Kidney tubule cell (primary cell): ENCODE data around the gene STUM.
"Not testable (repeated sequence)": the region's sequence is repeated elsewhere in the genome, so short reads cannot be mapped to it uniquely, and the experiment has no call there.

Experiments
- DNase-seq: peaks from one replicate; pipeline ENCODE4 v3.0.0-alpha.2; 2018; ENCODE audit warnings: low spot score

STUM gene

DNA sequence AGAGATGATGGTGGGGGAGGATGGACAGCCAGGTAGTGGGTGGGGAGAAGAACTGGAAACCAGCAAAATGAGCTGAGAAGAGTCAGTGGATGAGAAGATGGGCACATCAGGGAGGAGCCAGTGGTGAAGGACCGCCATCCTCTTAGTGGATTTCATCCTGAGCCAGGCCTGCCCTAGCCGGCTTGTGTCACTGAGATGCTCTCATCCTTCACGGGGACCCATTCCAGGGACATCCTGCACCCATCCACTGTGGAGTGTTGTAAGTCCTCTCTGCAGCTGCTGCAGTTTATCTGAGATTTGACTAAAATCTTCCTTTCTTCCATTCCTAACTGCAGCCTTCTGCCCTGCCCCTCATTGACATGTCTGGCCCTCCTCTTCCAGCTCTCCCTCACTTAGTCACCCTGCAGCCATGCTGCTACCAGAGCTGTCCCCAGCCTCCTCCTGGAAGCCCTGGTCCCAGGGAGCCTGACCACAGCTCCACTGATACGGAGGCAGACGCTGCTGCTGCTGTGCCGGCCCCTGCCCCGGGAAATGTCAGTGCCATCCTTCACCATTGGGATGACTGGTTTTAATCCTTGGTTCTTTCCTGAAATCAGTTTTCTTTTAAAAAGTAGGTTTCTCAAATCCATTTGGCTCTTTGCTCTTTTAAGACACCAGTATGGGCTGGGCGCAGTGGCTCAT, 33.2 kb downstream of the STUM start:
- DNase-seq = no peak

DNA sequence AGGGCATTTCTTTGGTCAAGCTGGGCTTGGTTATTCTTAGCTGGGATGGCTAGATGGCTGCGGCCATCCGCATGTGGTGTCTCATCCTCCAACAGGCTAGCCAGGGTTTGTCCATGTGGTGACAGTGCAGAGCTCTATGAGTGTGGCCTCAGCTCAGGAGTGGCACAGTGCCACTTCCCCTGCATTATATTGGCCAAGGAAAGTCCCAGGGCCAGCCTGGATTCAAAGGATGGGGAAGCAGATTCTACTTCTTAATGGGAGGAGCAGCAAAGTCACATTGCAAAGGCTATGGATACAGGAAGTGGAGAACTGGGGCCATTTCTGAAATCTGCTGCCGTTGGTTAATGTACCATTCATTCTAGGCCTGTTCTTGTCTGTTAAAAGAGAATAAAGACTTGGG, 34.4 kb downstream of the STUM start:
- no peak for DNase-seq

DNA sequence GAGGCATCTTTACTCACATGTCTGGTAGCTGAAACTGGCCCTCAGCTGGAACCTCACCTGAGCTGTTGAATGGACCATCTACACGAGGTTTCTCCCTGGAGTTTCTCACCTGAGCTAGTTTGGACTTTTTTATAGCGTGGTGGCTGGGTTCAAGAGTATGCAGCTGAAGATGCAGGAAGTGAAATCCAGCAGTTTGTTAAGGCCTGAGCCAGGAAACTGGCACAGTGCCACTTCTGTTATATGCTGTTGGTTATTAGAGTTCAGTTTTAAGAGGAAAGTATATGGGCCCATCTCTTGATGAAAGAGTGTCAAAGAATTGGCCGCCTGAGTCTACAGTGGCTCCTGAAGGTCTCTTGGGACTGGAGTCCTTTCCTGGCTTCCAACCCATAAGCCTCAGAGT, 35.6 kb downstream of the STUM start:
- peak; percentile 16 for DNase-seq

DNA sequence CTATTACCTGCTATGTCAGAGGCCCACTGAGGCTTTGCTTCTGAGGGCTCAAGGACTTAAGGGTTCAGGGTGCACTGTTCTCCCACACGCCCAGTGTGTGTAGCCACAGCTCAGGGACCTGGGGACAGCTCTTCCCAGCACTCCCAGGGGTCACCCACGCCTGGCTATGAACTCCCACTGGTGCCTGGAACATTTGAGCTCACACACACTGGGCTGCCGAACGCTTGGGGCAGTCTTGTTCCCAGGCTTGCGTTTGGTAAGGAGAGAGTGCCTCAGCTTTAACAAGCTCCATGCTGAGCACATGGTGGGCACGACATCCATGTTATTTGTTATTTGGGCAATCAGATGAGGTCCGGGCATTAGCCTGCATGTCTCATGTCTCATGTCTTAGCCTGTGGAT, 37.6 kb downstream of the STUM start:
- DNase-seq = no peak

DNA sequence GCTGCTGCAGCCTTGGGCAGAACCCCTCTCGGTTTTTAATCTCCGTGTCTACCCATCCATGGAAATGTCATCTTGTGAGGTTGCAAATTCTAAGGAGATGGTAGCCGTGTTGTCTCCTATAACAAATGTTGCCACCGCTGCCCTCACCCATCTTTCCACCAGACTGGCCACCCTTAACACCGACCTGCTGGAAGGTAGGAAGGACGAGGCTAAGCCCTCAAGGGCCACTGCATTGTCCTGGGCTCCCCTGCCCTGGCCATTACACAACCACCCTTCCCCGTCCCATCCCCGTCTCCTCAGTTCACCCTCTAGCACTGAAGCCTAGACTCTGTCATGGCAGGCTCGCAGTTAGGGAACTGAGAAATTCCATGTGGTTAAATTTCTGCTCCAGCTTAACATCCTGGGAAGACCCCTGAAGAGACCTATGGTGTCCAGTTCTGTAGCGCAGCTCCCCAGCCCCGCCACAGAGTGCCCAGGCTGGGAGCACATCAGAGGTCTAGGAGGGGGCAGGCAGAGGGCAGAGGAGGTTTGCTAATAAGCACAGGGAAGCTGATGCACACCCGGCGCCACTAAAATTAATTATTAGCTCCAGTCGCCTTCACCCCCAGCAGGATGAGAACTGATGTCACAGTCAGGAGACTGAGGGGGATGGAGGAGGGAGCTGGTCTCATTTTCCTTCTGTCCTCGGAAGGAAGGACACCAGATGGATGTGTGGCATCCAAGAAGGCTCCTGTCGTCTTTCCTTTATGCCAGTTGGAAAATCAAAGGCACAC, 38.3 kb downstream of the STUM start:
- DNase-seq = peak; percentile 88

DNA sequence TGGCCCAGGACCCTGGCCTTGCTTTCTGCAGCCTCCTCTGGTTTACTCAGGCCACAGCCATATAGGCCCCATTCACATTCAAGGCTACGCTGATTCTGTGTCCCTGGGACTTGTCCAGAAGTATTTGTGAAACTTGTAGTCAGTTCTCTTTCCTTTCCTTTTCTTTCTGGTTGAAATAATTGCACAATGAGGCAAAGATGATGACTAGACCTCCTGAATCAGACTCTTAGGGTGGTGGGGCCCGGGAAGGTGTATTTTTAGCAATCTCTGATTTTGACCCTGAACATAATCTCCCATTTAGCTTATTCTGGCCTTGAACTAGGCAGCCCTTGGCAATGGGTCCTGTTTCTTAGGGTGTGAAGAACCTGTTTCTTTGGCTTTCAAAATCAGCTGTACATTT, 39.9 kb downstream of the STUM start:
- peak; percentile 51 for DNase-seq

DNA sequence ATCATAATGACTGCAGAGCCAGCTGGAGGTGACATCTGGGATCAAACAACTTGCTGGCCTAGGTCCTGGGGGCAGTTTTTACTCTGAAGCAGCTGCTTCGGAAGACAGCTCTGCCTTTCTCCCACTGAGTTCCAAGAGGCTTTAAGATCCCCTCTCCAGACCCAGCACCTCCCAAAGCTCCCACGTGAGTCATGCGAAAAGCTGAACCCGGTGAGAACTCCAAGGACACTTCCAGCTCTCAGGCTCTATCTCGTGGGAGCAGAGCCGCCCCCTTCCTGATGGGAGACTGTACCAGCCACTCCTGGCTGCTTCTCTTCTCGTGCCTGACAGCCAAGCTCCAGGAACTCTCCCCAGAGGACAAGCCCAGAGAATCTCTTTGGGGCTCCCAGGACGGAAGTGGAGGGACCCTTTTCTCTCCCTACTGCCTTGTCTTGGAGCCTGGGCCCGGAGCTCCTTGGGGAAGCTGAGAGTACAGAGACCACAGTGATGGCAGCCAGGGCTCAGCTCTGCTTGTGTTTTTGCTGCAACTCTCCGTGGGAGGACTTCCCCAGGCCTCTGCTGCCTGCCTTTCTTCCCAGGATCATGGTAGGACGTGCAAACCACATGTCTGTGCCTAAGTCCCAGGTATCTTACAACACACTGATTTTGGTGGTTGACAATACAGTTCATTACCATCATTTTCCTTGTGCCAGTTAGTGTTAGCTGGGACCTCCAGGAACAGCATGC, 40.6 kb downstream of the STUM start:
- peak; percentile 22 for DNase-seq

DNA sequence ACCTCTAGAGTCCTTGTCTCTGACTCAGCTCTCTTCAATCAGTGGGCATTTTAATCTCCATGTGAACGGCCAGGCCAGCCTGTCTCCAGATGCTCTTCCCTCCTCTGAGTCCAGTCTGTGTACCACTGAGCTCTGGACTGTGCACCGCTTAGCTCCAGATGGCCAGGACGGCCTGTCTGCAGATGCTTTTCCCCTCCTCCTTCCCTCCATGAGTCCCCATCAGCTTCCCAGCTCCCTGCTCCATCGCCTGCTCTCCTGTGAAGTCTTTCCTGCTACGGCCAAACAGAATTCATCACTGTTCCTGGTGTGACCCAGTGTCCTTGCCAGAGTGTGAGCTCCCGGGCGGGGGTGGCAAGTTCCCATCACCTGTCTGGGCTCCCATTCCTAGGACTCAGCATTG, 42.0 kb downstream of the STUM start:
- DNase-seq = peak; percentile 14

DNA sequence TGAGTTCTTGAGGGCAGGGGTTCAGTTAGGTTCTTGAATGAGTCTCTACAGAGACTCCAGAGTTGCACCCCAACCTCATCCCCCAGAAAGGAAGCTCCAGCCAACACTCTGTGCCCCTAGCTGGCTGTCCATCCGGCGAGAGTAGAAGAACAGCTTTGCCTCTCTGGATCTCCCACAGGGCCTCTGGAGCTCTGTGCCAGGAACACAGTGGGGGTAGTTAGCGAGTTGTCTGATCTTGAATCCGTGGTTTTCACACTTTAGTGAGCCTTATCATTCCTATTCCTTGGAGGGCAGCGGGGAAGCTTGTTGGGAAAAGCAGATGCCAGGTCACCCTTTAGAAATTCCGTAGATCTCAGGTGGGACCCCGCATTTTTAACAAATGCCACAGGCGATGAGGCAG, 45.0 kb downstream of the STUM start:
- no peak for DNase-seq

DNA sequence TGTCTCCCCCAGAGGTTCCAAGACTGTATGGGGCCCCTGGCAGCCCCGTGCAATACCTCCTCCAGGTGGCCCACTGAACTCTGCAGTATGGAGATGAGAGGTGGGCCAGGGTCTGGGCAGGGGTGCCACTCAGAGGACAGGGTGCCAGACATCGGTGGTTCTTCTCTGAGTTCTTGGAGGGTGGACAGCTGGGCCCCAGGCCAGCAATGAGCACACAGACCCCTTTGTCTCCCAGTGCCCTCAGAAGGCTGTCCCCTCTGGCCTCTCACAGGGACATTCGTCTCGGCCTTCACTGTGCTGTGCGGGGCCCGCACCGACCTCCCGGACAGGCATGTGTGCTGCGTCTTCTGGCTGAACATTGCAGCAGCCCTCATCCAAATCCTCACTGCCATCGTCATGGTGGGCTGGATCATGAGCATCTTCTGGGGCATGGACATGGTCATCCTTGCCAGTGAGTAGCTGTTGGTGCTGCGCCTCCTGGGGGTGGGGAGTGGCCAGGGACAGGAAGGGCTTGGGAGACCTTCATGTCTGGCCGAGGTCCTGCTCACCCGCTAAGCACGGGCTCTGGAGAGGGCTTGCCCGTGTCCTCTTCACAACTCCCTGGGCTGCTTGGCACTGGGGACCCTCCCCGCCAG, 48.1 kb downstream of the STUM start:
- no peak for DNase-seq

DNA sequence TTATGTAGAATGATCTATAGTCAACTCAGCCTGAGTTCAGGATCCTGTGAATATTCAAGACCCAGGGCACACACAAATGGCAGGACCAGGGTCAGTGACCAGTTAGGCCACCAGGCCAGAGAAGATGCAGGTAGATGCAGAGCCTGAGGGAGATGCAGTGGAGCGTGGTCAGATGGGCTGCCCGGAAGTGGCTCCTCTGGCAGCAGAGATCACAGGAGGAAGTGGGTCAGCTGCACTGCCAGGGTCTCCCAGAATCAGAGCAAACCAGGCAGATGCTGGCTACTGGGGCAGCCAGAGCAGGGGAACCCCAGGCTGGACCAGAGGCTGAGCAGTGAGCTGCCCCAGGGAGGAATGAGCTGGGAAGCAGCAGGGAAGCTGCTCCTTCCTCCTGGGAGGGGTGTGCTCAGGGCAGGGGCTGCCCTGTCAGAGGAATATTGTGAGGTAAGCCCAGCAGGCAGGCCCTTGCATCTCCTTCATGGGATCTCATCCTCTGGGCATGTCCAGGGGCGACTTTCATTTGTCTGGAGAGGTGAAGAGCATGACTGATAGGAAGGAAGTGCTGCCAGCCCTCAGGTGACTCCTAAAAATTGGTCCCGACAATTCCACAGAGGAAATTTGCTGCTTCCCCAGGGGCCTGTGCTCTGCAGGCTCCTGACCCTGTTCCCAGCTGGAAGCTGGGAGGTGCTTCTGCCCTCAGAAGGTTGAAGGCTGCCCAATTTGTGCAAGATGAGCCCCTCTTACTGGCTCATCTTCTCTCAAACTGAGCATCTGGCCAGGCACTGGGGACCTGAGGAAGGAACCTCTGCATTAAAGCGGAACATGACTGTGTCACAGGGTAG, 49.3 kb downstream of the STUM start:
- no peak for DNase-seq

DNA sequence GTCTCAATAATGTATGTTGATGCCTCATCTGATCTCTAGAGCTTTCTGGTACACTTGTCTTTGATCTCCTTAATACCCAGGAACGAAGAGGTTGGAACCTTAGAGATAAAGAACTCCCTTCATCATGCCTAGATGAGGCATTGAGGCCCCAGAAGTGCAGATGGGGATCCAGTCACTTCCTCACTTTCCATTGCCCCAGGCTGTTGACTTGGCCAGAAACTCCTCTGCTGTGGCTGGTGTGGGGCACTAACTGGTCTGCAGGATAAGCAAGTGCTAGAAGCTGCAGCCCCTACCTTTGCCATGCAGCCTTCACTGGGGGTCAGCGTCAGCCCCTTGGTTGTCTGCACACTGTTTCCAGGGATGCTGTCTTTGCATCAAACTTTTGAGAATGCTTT, 49.9 kb downstream of the STUM start:
- no peak for DNase-seq

DNA sequence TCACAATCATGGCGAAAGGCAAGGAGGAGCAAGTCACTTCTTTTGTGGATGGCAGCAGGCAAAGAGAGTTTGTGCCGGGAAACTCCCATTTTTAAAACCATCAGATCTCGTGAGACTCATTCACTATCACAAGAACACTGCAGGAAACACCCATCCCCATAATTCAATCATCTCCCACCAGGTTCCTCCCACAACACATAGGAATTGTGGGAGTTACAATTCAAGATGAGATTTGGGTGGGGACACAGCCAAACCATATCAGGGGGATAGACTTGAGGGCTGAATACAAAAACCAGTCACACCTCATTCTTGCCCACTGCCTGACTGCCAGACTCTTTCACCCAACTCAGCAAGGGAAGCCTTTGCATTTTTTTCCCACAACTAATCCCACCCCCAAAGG, 50.4 kb downstream of the STUM start:
- not testable (repeated sequence) for DNase-seq

DNA sequence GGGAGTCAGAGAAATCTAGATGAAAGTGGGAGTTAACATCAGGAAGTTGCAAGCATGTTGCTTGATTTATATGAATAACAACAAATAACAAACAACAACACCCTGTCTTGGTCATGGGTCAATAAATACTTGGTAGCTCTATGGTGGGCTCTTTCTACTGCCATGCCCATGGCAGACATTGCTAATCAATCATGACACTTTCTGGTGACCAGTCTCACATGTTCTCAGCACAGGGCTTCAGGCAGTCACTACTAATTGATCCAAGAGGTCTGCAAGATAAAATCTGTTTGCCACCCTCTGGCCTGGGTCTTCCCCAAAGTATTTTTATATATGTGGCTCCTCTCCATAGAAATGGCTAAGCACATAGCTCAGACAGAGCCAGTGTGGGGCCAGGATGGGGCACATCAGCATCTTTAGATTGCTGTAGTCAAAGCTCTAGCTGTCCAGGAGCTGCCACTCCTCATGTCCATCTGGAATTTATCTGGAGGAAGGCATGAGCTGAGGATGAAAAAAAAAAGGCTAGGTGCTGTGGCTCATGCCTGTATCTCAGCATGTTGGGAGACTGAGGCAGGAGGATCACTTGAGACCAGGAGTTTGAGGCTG, 51.2 kb downstream of the STUM start:
- DNase-seq = no peak

DNA sequence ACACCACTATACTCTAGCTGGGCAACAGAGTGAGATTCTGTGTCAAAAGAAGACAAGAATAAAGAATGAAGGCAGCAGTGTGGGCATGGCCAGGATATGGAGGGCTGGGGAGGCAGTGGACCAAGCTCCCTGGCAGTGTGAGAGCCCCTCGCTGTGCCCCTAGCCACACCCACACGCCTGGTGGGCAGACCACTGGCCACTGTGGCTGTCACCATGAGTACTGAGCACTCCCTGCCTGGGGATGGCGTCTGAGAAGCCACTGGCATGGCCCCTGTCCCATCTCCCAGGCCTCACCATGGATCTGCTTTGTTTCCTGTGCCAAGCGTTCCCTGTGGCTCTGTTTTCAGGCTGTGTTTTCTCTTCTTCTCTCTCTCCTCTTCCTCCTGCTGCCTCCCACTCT, 51.7 kb downstream of the STUM start:
- no peak for DNase-seq

DNA sequence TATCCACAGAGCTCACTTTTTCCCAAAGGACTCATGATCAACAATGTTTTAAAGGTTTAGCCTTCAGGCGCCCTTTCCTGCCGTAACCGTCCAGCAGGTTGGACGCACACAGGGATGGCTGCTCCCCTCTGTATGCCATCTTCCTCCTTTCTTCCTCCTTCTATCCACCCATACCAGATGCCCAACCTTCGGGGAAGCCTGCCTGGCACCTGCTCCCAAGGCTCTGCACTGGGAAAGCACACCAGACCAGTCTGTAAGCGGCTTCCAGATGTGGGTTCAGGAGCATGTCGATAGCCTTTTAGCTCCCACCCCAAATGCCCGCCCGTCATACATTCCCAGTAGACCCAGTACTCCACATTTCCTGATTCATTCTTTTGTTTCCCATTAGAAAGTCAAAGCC, 52.9 kb downstream of the STUM start:
- DNase-seq = no peak

DNA sequence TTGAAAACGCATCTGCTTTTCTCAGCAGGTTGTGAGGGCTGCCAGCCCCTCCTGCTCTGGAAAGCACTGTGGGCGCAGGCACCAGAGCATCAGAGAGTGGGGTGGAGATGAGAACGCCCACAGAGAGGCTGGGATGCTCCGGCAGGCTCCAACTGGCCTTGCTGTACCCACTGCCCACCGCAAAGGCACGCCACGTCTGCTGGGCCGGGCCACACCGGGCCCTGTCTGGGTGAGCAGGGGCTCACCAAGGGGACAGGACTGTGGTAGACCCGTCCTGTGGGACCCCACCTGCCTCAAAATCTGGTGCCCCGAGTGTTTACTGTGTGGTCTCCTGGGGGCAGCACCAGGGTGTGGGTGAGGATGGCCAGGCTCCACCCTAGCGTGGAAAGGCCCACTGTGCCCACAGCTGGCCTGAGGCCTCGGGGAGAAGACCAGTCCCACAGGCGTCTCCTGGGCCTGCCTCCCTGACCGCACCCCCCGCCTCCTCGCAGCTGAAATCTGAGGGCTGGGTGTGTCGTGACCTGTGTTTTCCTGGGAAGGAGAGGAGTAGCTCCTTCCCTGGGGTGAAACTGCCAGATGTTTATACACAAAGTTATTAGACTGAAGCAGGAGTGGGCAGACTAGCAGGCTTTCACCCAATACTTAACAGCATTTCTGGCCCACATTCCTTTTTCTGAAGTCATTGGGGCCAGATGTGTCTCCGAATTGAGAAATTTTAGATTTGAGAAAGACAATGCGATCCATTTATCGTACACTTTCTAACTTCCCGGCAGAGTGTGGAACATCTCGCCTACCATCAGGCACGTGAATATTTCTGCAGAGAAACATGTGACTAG, 53.8 kb downstream of the STUM start:
- no peak for DNase-seq

DNA sequence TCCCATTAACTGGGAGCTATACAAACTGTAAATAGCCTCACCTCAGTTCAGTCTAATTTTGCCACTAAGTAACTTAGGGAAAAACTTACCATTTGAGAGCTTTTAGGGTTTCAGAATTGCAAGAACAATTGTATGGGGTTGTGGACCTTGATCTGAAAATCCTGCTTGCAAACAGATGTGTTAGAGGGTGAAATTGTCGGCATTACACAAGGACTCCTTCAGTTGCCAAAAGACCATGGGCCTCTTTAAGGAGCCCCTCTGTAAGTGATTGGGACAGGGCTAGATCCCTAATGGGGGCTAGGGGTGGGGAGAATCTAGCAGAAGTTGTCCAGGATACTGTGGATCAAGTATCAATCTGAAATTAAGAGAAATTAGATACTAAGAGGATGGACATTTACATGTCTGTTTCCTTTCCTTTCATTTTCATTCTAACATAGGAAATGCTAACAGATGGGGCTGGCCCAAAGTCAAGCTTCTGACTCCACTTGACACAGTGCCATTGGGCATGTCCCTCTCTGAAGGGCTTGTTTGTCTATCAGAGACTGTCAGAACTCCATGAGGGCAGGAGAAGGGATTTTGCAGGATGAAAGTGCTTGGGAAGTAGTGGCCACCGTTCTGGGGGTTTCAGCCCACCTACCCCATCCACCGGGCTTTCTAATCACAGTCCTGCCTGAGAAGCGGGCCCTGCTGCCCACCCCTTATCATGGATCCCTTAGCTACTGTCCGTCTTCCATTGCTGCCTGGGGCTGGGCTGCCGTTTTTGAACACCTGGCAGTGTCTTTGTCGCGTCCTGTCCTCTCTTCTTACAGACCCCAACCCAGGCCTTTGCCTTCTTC, 54.7 kb downstream of the STUM start:
- no peak for DNase-seq

DNA sequence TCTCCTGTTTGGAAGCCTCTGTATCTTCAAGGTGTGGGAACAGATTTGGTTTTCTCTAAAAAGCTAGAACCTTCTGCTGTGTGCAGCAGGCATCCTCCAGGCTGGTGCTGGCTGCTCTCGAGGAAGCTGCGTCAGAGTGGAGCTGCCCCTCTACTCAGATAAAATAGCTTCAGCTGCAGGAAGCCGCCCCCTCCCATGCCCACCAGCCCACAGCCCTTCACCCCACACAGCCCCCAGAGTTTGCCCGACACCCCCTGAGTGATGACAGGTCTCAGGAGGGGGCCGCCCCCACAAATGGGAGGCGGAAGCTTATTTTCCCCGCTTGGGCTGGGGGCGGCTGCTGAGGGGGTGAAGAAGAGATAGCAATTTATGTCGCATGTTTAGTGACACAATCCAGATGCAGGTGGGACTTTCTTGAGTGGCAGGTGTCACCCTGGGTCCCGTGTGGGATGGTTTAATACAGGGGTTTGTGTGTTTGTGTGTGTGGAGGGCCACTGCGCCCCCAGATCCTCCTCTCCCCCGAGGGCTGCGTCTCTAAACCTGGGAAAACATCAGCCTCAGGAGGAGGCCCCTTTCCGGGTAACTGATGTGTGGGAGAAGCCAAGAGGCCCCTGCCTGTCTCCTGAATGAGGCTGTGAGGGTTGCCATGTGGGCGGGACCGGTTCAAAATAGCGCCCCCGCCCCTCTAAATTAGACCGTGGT, 55.4 kb downstream of the STUM start:
- DNase-seq = no peak
